ENCODE measurements around the gene GPR35.

The GPR35 gene

DNA sequence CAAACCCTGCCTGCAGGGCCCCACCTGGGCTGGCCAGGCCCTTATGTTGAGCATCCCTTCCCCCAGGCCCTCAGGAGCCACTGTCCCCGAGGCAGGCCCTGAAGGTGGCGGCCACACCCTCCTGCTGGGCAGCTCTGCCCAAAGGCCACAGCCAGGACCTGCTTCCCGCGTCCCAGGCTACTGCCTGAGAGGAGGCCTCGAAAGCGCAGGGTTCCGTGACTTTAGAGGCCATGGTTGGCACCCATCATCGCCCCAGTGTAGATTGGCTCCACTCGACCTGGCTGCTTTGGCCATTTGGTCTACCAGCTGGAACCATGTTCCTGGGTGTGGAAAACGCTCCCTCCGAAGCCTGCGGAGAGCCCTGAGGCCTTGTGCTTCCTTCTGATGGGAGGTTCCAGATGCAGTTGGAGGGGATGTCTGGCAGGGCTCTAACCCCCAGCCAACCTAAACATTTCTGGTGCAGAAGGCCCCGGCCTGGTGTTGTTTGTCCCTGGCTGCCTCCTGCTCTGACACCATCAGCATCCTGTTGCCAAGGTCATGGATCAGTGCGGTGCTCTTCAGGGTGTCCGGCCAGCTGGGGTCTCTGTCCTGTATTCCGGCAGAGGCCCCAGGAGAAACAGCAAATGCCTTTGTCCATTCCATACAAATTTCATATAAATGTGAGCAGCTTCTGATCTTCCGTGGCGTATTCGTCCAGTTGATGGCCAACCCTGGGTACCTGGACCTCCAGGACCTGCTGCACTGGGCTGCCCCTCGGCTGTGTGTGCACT lies 24.0 kb upstream of the GPR35 start:
- TF ChIP-seq CTCF (conservative IDR thresholded peaks at IDR 0.05; ENCODE audit: low read depth), result no peak
- CTCF ChIA-PET, result interaction anchor here (0.5 kb wide), 1 partner anchor 13 kb away, joined by 3 read pairs; no protein-coding TSS in a partner anchor
- POLR2A ChIA-PET (ENCODE audit: low non-redundant PET), result no interaction called here
- DNase-seq (ENCODE audit: low spot score), result no peak
- no peak overlapping the region; the same call in 1 of the 2 replicates for H3K27ac ChIP-seq

DNA sequence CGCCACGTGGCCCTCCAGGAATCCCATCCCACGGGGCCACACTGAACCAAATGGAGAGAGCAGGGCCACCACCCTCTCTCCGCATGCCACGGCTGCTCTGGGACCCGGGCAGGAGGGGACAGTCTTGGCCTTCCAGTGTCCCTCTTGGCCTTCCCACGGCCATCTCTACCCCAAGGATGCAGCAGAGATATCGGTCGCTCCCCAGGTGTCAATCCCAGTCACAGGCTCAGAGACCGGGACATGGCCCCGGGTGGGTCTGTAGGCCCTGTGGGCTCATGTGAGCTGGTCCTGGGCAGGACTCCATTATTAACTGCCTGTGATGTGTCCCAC lies 23.5 kb upstream of the GPR35 start:
- DNase-seq (ENCODE audit: low spot score), result no peak
- no peak for TF ChIP-seq CTCF (conservative IDR thresholded peaks at IDR 0.05; ENCODE audit: low read depth)
- H3K27ac ChIP-seq, result no peak overlapping the region
- ChIA-PET CTCF (no interaction called here), POLR2A (ENCODE audit: low non-redundant PET) (no interaction called here)

DNA sequence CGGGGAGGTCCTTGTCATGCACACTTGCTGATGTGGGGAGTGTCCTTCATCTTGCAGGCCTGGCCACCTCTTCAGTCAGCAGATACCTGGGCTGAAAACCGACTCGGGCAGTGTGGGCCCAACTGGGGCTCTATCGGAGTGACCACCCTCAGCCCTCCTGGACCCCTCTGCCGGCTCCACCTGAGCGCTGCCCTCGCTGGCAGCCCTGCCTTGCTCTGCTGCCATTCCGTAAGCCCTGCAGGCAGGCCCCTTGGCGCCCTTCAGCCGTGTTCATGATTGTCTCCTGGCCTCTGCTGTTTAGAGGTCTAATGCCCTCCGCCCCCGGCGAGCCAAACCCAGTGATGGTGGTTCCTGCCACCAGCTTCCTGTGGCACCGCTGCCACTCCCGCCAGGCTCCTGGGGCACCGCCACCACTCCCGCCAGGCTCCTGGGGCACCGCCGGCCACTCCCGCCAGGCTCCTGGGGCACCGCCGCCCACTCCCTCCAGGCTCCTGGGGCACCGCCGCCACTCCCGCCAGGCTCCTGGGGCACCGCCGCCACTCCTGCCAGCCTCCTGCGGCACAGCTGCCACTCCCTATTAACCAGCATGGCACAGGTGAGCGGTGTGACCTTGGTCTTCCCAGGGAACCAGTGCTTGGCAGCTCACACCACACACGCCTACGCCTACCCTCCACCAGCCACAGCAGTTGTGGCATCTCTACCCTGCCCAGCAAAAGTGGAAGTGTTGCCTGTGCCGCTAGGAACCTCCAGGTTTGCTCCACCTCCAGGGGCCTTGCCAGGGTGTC lies 22.8 kb upstream of the GPR35 start:
- no peak for DNase-seq (ENCODE audit: low spot score)
- ChIA-PET CTCF (interaction anchor here (0.6 kb wide), 1 partner anchor 249 kb away, joined by 5 read pairs; no protein-coding TSS in a partner anchor), POLR2A (ENCODE audit: low non-redundant PET) (no interaction called here)
- TF ChIP-seq CTCF (conservative IDR thresholded peaks at IDR 0.05; ENCODE audit: low read depth), result no peak
- no peak overlapping the region for H3K27ac ChIP-seq

- TF ChIP-seq CTCF (conservative IDR thresholded peaks at IDR 0.05; ENCODE audit: low read depth), result no peak
- ChIA-PET CTCF (interaction anchor here (0.6 to 0.7 kb wide), 2 partner anchors 37 to 248 kb away, joined by 3 to 5 read pairs; no protein-coding TSS in a partner anchor), POLR2A (ENCODE audit: low non-redundant PET) (no interaction called here)
- H3K27ac ChIP-seq, result no peak overlapping the region
- no peak for DNase-seq (ENCODE audit: low spot score)
Measured at GRCh38 chr2:240603081-240603835, 22.0 kb upstream of the GPR35 start.

GRCh38 chr2:240603846-240604245 lies 21.4 kb upstream of the GPR35 start:
- POLR2A ChIA-PET (ENCODE audit: low non-redundant PET), result no interaction called here
- DNase-seq (ENCODE audit: low spot score), result no peak
- CTCF ChIA-PET, result interaction anchor here (0.5 to 0.7 kb wide), 2 partner anchors 37 to 62 kb away, joined by 3 to 6 read pairs; no protein-coding TSS in a partner anchor
- no peak for TF ChIP-seq CTCF (conservative IDR thresholded peaks at IDR 0.05; ENCODE audit: low read depth)
- H3K27ac ChIP-seq, result no peak overlapping the region

DNA sequence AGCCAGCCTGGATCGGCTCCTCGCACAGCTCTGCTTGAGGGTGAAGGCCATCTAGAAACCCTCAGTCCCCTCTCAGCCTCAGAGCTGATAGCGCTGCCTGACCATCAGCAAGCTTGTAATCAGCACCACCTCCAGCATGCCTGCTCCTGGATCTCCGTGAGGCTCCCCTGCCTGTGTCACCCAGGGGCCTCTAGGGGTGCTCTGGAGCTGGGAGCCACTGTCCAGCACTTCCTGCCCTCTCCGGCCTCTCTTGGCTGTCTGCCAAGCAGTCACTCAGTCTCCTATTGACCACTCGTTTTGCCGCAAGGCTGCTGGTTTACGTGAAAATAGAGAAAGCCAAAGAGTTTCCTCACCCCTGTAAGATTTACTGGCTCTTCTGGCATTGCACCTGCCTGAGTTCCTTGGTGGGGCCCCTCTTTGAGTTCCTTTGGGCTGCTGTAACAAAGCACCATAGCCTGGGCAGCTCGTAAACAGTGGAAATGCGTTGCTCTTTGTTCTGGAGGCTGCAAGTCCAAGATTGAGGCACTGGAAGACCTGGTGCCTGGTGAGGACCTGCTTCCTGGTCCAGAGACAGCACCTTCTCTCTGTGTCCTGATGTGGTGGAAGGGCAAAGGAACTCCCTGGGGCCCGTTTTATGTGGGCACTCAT lies 20.9 kb upstream of the GPR35 start:
- ChIA-PET POLR2A (ENCODE audit: low non-redundant PET) (no interaction called here), CTCF (interaction anchor here (0.5 to 0.6 kb wide), 2 partner anchors 63 to 204 kb away, joined by 4 to 6 read pairs; no protein-coding TSS in a partner anchor)
- peak; percentile 33 for DNase-seq (ENCODE audit: low spot score)

More for the DNA sequence above, 20.9 kb upstream of the GPR35 start:
- 0 out of 2 replicates have a peak, but pooled peaks have one; percentile 11 for TF ChIP-seq CTCF (conservative IDR thresholded peaks at IDR 0.05; ENCODE audit: low read depth)
- H3K27ac ChIP-seq, result no peak overlapping the region
